Upper lobe of left lung (tissue), 6 donors: ENCODE measurements around the gene RAET1L. TPM values are rescaled to one million over a fixed set of nuclear protein-coding genes. Genes with fewer than 3 reads are reported as not detected.
A peak's percentile ranks its signal among the peaks of the same experiment; 100 is the strongest.
"Not testable (repeated sequence)": the region's sequence is repeated elsewhere in the genome, so short reads cannot be mapped to it uniquely, and the experiment has no call there.

ENCODE experiments used
- ATAC-seq, 2 donors: fragments of 200-7000 bp; cut with Tn5 transposase; one replicate each; pipeline ENCODE4 v1.9.1; 2022; ENCODE audit warnings: mild to moderate bottlenecking in 2 of 2, moderate library complexity in 2 of 2; ENCODE audit not compliant: low FRiP score in 2 of 2
- DNase-seq, 2 donors: peaks; one replicate each; pipeline ENCODE4 v3.0.0-alpha.2; 2019 to 2020
- H3K27ac ChIP-seq, 4 donors: fragments of 200-600 bp; sonication (generic); one replicate each; pipeline ENCODE4 v1.5.1; 2016 to 2019
- H3K27me3 ChIP-seq, 4 donors: fragments of 200-600 bp; sonication (generic); one replicate each; pipeline ENCODE4 v1.5.1; 2017 to 2019
- H3K36me3 ChIP-seq, 4 donors: fragments of 200-600 bp; sonication (generic); one replicate each; pipeline ENCODE4 v1.5.1; 2016 to 2019
- H3K4me1 ChIP-seq, 4 donors: fragments of 200-600 bp; sonication (generic); one replicate each; pipeline ENCODE4 v1.5.1; 2018 to 2019
- H3K4me3 ChIP-seq, 4 donors: fragments of 200-600 bp; sonication (generic); one replicate each; pipeline ENCODE4 v1.5.1; 2017 to 2019; ENCODE audit warnings: mild to moderate bottlenecking in 2 of 4, moderate library complexity in 1 of 4
- H3K9me3 ChIP-seq, 4 donors: fragments of 200-600 bp; sonication (generic); one replicate each; pipeline ENCODE4 v1.5.1; 2018 to 2019
- CTCF ChIP-seq, 6 experiments: fragments of 450-650 bp in 4 of 6; fragments of 200-600 bp in 2 of 6; sonication (generic) in 2 of 6; IDR thresholded peaks; one replicate each; pipeline ENCODE4 v1.5.1; 2016 to 2019; ENCODE audit warnings: antibody characterized with exemption in 6 of 6
- EP300 ChIP-seq, 4 donors: sonication (generic); formaldehyde crosslinking; IDR thresholded peaks; one replicate each; pipeline ENCODE4 v1.5.1; 2017; ENCODE audit warnings: antibody characterized with exemption in 4 of 4, control low read depth in 2 of 4
- POLR2A ChIP-seq, 4 donors: fragments of 450-650 bp; IDR thresholded peaks; one replicate each; pipeline ENCODE4 v1.5.1; 2016 to 2017; ENCODE audit warnings: antibody characterized with exemption in 4 of 4, mild to moderate bottlenecking in 2 of 4
- POLR2AphosphoS5 ChIP-seq, 2 donors: sonication (generic); formaldehyde crosslinking; IDR thresholded peaks; one replicate each; pipeline ENCODE4 v1.5.1; 2017; ENCODE audit warnings: antibody characterized with exemption in 2 of 2
- WGBS, 2 donors: methylation state at CpG; one replicate each; pipeline ENCODE4 v1.1.5; 2017 to 2018; 5-methylcytosine and 5-hydroxymethylcytosine counted together
- total RNA-seq, 6 donors: library from RNA; depleted of rRNA in 4 of 6; stranded (reverse); fragments of >200 nt in 4 of 6; gene quantifications; one replicate each; pipeline versions ENCODE4 v1.1.0 to v1.2.1, GENCODE V29; 2016 to 2021
- donor health status: DM: no; HTN: no; CAD: no; lungs with moderate emphysema.
- donor health status: DM: no; HTN: yes; CAD: no; lungs with severe emphysema.

Gene RAET1L
- total RNA-seq, 6 donors from 2014 or later, result not detected

DNA sequence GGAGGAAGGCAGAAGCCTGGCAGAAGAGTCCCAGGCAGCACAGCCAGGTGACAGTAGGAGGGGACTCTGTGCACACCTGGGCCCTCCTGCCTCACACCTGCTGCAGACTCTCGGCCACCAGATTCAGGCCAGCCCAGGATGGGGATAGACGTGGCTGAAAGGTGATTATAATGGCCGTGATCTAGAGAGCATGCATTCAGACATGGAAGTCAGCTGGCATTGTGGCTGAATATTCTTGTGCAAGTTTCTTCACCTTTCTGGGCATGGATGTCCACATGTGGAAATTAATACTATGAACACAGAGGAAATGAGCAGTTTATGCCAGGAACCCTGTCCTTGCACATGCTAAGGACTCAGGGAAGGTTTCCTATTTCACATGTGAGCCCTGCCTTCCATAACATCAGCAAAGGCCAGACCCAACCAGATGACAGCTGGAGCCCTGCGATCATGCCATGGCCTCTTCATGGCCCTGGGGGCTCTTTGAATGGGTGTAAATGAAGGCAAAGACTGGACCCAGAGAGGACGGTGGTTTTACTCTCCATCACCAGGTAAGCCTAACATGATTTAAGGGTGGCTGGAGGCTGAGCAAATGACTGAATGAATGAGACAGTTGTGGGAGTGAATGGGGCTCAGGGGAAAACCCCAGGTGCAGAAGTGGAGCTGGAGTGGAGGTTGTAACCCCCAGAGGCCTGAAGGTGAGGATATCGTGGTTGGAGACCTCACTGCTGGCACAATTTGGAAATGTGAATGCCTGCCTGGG lies 2.7 kb upstream of the RAET1L start:
- 81 to 85% methylated on average over 3 to 6 of the region's 6 CpGs for WGBS, 2 donors
- no peaks in the 10 kb centered on the region for H3K36me3 ChIP-seq
- H3K9me3 ChIP-seq, result no peaks in the 10 kb centered on the region
- ATAC-seq (no peak), DNase-seq (peak in 1 of 2 donors; percentile 30)
- peaks cover 9 to 14% (median 12%) of the 10 kb centered on the region in 4 donors for H3K4me1 ChIP-seq
- no peak overlapping the region for H3K27ac ChIP-seq
- TF ChIP-seq POLR2A (IDR thresholded peaks at IDR 0.05) (no peak), POLR2AphosphoS5 (IDR thresholded peaks at IDR 0.05) (no peak), EP300 (IDR thresholded peaks at IDR 0.05) (no peak), CTCF (IDR thresholded peaks at IDR 0.05) (no peak)
- H3K27me3 ChIP-seq, result peaks cover 0 to 9% (median 5%) of the 10 kb centered on the region in 4 donors
- no peak overlapping the region for H3K4me3 ChIP-seq

DNA sequence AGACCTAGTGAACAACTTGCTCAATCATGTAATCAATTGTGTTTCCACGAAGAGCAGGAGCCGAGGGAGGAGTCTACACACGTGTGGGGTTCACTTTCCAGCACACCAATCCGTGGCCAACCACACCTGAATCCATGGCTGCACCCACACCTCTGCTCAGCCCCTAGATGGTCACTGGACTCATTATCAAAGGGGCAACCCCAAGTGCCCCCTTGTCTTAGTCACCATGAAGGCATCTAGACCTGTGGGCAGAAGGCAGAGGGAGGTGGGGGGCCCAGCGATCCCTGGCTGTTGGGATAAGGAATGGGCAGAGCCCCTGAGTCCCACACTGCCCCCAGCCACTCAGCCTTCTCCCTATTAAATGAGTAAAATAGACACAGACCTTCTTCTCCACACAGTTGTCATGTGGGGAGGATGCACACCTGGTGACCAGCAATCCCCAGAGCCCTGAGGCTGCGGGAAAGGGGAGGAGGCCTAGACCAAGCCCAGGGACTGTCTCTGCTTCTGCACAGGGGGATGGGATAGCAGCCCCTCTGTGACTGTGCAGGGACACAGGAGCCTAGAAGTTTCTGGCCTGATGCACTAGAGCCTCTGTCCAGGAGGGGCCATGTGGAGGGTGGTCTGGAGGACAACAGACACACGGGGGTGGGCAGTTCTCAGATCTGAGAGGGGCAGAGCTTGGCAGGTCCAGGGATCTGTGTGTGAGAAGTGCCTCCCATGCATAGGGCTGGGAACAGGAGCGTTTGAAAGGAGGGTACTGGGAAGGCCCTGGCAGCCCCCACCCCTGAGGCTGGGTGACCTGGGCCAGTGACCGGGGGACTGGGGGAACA lies 1.9 kb upstream of the RAET1L start:
- peaks cover 9 to 14% (median 12%) of the 10 kb centered on the region in 4 donors for H3K4me1 ChIP-seq
- no peak for TF ChIP-seq POLR2AphosphoS5 (IDR thresholded peaks at IDR 0.05)
- no peak for TF ChIP-seq POLR2A (IDR thresholded peaks at IDR 0.05)
- no peak for TF ChIP-seq EP300 (IDR thresholded peaks at IDR 0.05)
- TF ChIP-seq CTCF (IDR thresholded peaks at IDR 0.05), result no peak
- no peak for DNase-seq
- no peak overlapping the region for H3K27ac ChIP-seq
- peaks cover 0 to 9% (median 5%) of the 10 kb centered on the region in 4 donors for H3K27me3 ChIP-seq
- ATAC-seq, result peak in 1 of 2 donors; percentile 20
- H3K36me3 ChIP-seq, result no peaks in the 10 kb centered on the region
- H3K9me3 ChIP-seq, result no peaks in the 10 kb centered on the region
- no peak overlapping the region for H3K4me3 ChIP-seq
- 88 to 93% methylated on average over 7 to 9 of the region's 9 CpGs for WGBS, 2 donors

DNA sequence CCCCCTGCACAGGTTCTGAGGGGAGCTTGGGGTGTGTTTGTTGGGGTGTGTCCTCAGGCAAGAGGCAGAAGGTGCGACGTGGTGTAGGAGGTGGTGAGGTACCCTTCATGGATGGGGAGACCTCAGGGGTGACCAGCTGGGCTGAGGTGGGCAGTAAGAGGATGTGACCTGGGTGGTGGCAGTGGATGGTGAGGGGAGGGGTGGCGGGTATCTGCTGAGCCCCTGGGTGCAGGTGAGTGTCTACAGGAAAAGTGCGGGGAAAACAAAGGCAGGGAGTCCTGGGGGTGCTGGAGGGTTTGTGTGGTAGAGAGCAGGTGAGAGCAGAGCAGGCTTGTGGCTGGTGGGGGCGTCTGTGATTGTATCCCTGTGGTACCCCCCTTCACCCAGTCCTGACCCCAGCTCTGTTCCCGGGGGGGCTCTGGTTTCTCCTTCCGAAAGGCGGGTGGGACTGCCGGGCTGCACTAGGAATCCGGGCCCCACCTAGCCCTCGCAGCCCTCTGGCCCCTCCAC lies 631 bp downstream of the RAET1L start:
- no peak for DNase-seq
- peaks cover 9 to 14% (median 12%) of the 10 kb centered on the region in 4 donors for H3K4me1 ChIP-seq
- peaks cover 0 to 9% (median 5%) of the 10 kb centered on the region in 4 donors for H3K27me3 ChIP-seq
- ATAC-seq, result no peak
- TF ChIP-seq POLR2A (IDR thresholded peaks at IDR 0.05) (no peak), CTCF (IDR thresholded peaks at IDR 0.05) (no peak), EP300 (IDR thresholded peaks at IDR 0.05) (no peak), POLR2AphosphoS5 (IDR thresholded peaks at IDR 0.05) (no peak)
- WGBS, 2 donors, result 42 to 52% methylated on average over 10 to 11 of the region's 11 CpGs
- no peak overlapping the region for H3K4me3 ChIP-seq
- H3K36me3 ChIP-seq, result no peaks in the 10 kb centered on the region
- no peak overlapping the region for H3K27ac ChIP-seq
- no peaks in the 10 kb centered on the region for H3K9me3 ChIP-seq

DNA sequence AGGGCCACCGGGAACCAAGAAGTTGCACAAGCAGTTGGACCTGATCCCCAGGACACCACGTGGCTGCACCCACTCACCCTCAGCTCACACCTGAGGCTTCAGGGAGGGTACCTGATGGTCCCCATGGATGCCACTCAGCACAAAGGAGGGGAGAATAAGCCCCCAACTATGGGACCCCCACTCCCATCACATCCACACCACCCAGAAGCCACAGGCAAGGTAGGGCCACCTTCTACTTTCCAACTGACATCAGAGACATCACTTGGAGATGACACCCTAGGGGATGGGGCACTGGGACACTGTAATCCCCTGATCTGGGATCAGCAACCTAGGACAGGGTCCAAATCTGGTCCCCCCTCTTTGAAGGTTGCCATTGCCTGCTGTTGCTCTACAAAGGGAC lies 1.3 kb downstream of the RAET1L start:
- not testable (repeated sequence) for H3K27ac ChIP-seq, H3K9me3 ChIP-seq, H3K36me3 ChIP-seq, DNase-seq, ATAC-seq, H3K4me3 ChIP-seq, H3K27me3 ChIP-seq
- peaks cover 9 to 14% (median 12%) of the 10 kb centered on the region in 4 donors for H3K4me1 ChIP-seq
- 56% methylated on average over 2 of the region's 2 CpGs; no CpG with 5 or more reads in 1 of the 2 donors for WGBS, 2 donors

DNA sequence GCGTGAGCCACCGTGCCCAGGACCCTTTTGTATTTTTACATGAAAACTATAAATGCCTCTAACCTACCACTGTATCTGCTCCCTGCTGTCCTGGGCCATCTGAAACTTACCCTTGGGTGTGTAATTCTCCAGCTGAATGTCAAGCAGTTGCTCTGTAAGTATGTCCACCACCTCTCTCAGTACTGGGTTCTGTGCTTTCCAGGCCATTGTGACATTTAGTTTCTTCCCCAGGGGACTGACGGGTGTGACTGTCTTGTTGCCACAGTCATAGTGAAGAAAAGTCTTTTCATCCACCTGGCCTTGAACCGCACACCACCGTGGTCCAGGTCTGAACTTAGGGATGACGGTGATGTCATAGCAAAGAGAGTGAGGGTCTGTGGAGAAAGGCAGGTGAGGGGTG lies 3.5 kb downstream of the RAET1L start:
- 85 to 94% methylated on average over 2 of the region's 6 CpGs for WGBS, 2 donors
- H3K27me3 ChIP-seq, H3K27ac ChIP-seq, H3K9me3 ChIP-seq, ATAC-seq, DNase-seq, H3K4me3 ChIP-seq, H3K36me3 ChIP-seq: not testable (repeated sequence)
- peaks cover 9 to 14% (median 12%) of the 10 kb centered on the region in 4 donors for H3K4me1 ChIP-seq
